ENCODE measurements around the gene SLC25A11.

Gene SLC25A11

DNA sequence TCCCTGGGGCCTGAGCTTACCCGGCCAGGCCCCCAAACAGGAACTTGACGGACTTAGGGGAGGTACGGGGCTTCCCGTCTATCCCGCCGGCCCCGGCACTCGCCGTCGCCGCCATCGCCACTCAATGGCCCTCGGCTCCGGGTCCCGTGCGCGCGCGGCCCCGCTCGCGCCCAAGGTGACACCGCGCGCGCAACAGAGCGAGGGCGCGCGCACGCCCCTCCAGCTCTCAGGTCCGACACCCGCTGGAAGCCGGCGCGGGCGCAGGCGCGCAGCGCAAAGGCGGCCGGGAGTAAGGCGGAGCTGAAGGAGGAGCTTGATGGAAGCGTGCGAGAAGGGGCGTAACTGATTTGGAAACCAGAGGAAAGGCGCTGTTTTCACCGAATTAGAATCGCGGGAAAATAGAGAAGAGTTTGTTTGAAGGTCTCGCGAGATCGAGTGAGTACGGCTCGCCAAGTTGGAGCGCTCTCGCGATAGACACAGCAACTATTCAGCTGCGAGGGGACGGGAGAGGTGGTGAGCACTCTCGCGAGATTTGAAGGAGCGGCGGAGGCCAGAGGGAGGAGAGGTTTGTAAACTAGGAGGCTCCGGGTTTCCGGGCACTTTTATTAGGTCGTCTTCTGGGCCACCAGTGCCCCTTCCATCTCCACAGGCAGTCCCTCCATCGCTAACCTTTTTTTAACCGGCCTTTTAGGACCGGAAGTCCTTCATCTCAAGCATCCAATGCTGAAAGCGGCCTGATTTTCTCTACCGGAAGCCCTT lies at the start of gene SLC25A11, which contains the start of gene RNF167:
SLC25A11 (minus strand) TSS at position 251 of the 759 bp plus-strand sequence; CDS start at position 115, 136 bp downstream.
RNF167 (plus strand) TSS at position 473 of the 759 bp plus-strand sequence. CDS start 642 bp downstream, outside the sequence.
- DNase-seq (ENCODE audit: low read depth in 1 of 2, low spot score in 1 of 2): peak; percentile 92 to 93

DNA sequence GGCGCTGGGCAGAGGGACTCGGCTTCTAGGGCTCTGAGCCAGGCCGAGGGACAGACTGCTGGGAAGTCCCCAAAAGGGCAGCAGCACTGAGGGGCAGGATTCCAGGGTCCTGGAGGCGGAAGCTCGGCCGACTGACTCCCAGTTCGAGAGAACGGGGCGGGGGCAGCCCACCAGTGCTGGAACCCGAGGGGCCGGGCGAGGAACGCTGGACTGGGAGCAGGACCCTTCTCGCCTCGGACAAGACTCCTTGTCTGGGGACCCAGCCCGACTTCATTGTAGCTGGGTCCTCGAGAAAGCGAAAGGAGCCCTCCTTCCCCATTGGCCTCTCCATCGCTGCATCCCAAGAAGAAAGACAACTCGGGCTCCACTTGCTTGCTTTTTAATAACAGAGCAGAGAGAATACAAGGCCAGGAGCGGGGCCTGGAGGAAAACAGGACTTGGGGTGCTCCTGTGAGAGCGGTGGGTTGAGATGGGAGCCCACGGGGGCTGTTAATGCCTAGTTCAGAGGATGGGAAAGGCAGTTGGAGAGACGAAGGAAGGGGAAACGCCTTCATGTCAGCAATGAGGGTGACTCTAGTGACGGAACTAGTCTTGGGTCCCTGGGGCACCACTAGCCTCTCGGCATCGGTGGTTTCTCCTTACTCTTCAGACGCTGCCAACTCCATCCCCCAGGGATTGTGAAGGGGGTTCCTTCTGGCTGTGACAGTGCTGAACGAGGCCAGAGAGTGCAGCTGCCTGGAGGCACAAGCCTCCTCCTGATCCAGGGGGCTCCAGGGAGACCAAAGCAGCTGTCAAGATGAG lies 48.1 kb upstream of the SLC25A11 start:
- no peak for DNase-seq (ENCODE audit: low read depth in 1 of 2, low spot score in 1 of 2)

GRCh38 chr17:4986951-4987766 lies 47.3 kb upstream of the SLC25A11 start, which contains the start of gene CAMTA2:
TSS of gene CAMTA2 (minus strand) at chr17:4987675. CDS start at chr17:4986222, 1,453 bp downstream.
- peak; percentile 71 to 84 for DNase-seq (ENCODE audit: low read depth in 1 of 2, low spot score in 1 of 2)

DNA sequence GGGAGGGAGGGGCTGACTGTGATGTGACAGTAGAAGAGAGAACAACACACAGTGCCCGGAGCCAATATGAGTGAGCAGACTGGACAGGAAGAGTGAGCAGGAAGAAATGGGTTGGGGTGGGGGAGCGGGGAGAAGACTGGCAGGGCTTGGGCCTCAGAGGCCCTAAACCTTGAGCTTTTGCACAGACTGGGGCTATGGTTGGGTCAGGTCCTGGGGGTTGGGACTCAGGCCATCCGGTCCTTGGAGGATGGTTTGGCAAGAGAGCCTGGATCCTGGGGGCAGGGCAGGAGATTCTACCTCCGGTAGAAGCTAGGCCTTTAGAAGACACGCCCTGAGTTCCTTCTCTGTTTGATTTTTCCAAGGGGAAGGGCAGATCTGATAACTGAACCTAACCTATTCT lies 46.6 kb upstream of the SLC25A11 start:
- no peak for DNase-seq (ENCODE audit: low read depth in 1 of 2, low spot score in 1 of 2)

DNA sequence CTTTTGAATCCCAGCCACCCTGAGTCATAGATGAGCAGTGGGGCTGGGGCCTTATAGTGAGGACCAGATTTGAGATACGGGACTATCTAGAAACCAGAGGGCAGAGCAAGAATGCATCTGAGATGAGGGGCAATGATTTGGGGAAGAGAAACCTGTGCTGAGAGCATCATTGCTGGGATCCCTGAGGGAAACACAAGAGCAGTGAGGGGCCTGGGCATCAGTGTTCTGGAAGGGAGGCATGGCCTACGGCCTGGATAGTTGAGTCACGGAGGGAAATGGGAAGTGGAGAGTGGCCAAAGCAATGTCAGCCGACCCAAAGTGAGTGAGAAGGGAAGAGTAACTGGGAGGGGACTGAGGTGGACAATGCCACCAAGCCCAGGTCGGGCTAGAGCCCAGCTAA lies 42.5 kb upstream of the SLC25A11 start:
- DNase-seq (ENCODE audit: low read depth in 1 of 2, low spot score in 1 of 2): no peak

- no peak for DNase-seq (ENCODE audit: low read depth in 1 of 2, low spot score in 1 of 2)
Observed at GRCh38 chr17:4980644-4981216, 40.9 kb upstream of the SLC25A11 start.

DNA sequence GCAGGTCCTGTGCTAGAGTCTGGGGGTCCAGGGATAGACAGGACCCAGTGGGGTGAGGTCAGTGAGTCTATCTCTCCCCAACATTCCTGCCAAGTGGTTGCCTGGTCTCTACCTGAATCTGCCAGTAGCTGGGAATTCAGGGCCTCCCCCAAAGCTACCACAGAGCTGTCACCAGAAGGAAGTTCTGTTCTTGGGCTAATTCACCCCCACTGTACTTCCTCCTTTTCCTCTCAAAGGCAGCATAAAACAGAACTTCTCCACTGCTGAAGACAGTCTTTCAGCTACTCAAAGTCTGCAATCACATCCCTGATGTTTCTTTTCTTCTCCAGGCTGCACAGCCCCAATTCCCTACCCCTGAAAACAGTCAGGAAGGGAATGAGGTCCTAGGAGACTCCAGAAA lies 38.9 kb upstream of the SLC25A11 start:
- DNase-seq (ENCODE audit: low read depth in 1 of 2, low spot score in 1 of 2): no peak

DNA sequence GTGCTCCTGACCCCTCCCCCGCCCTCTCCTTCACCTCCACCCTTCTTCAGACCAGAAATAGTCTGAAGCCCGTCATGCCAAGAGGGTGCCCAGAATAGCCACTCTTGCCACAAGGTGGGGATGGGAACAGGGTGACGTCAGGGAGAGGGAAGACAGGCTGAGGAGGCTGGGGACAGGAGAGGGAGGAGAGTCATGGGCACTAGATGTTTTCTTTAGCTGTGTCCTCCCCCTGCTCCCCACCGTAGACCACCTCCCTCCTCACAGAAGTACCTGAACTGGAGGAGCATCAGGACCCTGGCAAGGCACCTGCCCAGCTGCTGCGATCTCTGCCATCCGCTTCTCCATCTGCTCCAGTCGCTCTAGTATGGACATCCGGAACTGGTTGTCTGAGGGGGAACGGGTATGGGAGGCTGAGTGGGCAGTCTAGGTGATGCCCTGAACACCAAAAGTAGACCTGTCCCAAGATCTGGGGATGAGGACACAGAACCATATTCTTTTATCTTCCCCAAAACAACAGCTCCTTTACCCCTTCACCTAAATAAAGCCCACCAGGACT lies 34.3 kb upstream of the SLC25A11 start:
- no peak for DNase-seq (ENCODE audit: low read depth in 1 of 2, low spot score in 1 of 2)

DNA sequence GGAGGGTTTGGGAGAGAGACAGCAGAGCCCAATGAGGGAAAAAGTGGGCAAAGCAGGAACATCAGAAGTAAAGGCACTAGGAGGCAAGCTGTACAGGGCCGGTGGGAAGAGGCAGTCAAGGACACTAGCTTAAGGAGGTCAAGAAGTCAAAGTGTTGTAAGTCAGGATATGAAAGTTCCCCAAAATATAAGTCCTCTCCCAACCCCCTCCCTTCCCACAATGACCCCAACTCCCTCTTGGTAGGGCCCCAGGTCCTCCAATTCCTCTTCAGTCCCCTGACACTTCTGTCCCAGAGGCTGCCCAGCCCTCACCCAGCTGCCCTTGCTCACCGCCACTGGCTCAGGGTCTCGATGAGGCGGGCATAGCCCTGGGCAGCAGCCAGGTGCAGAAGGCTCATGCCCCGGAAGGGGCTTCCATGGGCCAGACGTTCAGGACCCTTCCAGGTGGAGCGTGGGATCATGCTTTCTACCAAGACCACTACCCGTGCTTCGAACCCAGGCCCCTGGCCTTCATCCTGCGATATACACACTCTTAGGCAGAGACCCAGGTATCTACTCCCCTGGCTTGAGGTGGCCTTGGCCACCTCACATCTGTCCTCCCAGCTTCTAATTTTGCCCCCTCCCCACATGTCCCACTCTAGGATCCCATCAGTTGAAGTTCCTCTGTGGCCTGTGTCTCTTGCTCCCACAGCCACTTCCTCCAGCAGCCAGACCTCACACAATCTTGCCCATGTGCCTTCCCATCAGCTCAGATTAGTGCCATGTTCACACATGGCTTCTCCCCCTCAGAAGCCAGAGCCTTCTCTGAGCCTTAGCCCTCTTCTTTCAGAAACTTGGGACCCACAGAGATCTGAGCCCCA lies 33.6 kb upstream of the SLC25A11 start:
- no peak for DNase-seq (ENCODE audit: low read depth in 1 of 2, low spot score in 1 of 2)

DNA sequence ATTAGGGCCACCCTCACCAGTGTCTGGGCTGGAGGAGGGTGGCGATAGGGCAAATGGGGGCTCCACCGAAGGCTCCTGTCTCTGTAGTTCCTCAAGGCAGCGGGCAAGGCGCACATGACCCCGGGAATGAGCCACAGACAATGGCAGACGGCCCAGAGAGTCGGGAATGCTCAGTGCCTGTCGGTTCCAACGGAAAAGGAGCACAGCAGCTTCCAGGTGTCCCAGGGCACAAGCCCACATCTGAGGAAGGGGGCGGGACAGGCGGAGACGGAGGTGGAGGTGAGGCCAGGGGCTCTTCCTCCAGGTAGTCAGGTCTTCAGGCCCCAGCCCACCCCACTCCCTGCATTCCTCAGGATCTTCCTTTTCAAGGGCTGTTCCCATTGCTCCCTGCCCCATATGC lies 32.9 kb upstream of the SLC25A11 start:
- no peak for DNase-seq (ENCODE audit: low read depth in 1 of 2, low spot score in 1 of 2)

DNA sequence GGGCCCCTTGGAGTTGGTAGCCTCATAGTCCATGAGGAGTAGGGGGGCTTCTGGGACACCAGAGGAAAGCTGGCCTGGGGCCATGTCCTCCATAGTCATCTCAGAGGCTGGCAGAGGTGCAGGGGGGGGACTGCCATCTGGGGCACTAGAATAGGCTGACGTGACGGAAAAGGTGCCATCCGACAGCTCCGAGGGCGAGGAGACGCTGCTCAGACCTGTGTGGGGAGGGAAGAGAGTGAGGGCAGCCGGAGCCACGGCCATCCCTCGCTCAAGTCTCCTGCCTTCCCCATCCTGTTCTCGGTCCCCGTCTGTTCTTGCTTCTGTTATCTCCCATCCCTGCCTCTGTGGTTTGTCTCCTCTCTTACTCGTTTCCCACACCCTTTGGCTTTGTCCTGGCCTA lies 32.5 kb upstream of the SLC25A11 start:
- no peak for DNase-seq (ENCODE audit: low read depth in 1 of 2, low spot score in 1 of 2)

DNA sequence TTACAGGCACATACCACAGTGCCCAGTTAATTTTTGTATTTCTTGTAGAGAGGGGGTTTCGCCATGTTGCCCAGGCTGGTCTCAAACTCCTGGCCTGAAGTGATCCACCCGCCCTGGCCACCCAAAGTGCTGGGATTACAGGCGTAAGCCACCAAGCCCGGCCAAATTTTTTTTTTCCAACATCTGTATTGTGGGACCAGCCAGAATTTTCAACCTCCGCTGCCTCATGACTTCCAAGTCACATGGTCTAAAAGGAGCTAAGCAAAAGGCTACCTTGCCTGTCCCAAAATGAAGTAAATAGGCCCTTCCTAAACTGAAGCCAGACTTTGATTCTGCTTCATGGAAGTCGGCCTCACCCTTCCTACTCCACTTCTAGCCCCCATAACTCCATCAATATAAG lies 32.0 kb upstream of the SLC25A11 start:
- DNase-seq (ENCODE audit: low read depth in 1 of 2, low spot score in 1 of 2): no peak

GRCh38 chr17:4970273-4970672 lies 30.4 kb upstream of the SLC25A11 start:
- no peak for DNase-seq (ENCODE audit: low read depth in 1 of 2, low spot score in 1 of 2)

GRCh38 chr17:4969551-4970173 lies 29.8 kb upstream of the SLC25A11 start:
- no peak for DNase-seq (ENCODE audit: low read depth in 1 of 2, low spot score in 1 of 2)

DNA sequence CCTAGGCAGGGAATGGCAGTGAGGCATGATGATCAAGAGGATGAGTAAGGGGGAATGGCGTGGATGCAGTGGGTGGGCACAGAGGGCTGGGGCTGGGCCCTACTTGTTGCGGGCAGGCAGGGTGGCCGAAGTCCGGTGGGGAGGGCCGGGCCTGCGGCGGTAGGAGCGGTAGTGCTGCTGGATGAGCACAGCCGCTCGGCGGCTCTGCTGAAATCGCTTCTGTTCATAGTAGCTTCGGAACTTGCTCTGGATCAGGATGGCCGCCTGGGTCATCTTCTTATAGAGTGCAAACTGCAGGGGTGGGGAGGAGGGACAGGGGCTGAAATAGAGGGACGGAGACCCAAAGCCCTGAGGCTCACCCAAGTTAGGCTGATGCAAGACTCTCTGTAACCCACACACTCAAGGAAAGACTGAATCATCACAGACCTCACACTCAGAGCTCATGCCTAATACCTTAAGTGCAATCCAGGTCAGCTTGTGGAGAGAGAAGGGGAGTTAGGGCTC lies 29.3 kb upstream of the SLC25A11 start:
- DNase-seq (ENCODE audit: low read depth in 1 of 2, low spot score in 1 of 2): no peak

- no peak for DNase-seq (ENCODE audit: low read depth in 1 of 2, low spot score in 1 of 2)
Observed at GRCh38 chr17:4968486-4969046, 28.7 kb upstream of the SLC25A11 start.

DNA sequence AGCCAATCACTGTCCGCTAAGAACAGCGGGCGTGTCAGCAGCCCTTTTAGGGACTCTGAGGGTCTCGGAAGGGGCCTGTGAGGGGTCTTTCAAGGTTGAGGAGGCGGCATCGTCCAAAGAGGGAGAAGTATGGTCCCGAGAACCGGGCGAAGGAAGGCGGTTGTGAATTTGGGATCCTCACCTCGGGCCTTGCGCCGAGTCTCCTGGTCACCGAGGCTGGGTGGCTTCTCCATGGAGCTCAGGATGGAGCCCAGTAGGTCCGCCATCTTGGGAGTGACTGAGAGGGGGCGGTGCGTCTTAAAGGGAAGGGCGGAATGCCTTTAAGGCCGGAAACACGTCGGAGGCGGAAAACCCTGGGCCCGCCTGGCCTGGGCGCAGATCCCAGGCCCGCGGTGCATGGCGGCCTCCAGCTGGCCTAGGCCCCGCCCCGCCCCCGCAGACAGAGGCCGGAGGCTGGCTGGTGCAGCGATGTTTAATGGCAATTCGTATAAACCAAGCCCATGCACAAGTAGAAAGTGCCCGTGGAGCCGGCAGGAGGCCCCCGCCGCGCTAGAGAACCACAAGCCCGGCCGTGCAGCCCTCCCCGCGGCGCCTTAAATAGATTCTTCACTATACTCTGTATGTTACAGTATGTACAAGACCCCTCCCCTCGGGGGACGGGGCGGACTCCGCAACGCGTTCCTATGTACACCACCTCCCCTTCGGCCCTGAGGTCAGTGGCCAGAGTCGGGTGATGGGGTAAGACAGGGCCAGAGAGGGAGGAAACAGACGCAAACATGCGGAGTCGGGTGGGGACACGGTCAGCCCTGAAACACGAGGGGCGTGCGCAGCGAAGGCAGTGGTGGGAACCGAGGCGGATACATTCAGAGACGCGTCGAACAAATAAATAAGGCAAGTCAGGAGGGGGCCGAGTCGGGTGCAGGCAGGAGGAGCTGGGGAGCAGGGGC lies 28.0 kb upstream of the SLC25A11 start, which contains the start of gene SPAG7:
SPAG7 (minus strand) TSS at position 279 of the 947 bp plus-strand sequence; CDS start at position 266, 13 bp downstream.
- DNase-seq (ENCODE audit: low read depth in 1 of 2, low spot score in 1 of 2): peak; percentile 86 to 93
